HG02642 (cell line): ENCODE results near the gene AGTRAP.

ENCODE experiments used
- ATAC-seq: cut with Tn5 transposase; IDR thresholded peaks from one replicate; pipeline ENCODE4 v1.9.1; 2021; ENCODE audit warnings: mild to moderate bottlenecking; ENCODE audit not compliant: unreplicated experiment, poor library complexity

AGTRAP gene

GRCh38 chr1:11779715-11780379 lies 43.9 kb downstream of the AGTRAP start:
- no peak for ATAC-seq

GRCh38 chr1:11780380-11781147 lies 44.6 kb downstream of the AGTRAP start:
- no peak for ATAC-seq

GRCh38 chr1:11781297-11781696 lies 45.4 kb downstream of the AGTRAP start:
- no peak for ATAC-seq

GRCh38 chr1:11782127-11782708 lies 46.3 kb downstream of the AGTRAP start:
- no peak for ATAC-seq

DNA sequence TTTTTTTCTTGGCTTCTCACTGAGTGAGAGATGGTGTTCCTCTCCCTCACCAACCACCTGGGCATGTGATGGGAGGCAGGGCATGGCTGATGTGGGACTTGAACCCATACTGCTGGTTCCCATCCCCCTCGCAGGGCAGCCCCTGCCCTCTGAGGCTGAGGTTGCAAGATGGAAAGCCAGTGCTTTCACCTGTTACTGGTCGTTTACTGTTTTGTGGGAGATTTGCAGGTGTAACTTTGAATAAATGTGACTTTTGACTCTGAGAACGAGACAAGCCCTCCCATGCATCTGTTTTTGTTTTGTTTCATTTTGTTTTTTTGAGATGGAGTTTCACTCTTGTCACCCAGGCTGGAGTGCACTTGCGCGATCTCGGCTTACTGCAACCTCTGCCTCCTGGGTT lies 47.6 kb downstream of the AGTRAP start:
- ATAC-seq = no peak

GRCh38 chr1:11784256-11784992 lies 48.5 kb downstream of the AGTRAP start:
- no peak for ATAC-seq

- ATAC-seq = peak; percentile 52
These were observed 49.2 kb downstream of the AGTRAP start for GRCh38 chr1:11784993-11785769.

GRCh38 chr1:11786168-11786567 lies 50.2 kb downstream of the AGTRAP start:
- ATAC-seq = no peak

- ATAC-seq = no peak
These were observed 51.4 kb downstream of the AGTRAP start for GRCh38 chr1:11787251-11787803.

DNA sequence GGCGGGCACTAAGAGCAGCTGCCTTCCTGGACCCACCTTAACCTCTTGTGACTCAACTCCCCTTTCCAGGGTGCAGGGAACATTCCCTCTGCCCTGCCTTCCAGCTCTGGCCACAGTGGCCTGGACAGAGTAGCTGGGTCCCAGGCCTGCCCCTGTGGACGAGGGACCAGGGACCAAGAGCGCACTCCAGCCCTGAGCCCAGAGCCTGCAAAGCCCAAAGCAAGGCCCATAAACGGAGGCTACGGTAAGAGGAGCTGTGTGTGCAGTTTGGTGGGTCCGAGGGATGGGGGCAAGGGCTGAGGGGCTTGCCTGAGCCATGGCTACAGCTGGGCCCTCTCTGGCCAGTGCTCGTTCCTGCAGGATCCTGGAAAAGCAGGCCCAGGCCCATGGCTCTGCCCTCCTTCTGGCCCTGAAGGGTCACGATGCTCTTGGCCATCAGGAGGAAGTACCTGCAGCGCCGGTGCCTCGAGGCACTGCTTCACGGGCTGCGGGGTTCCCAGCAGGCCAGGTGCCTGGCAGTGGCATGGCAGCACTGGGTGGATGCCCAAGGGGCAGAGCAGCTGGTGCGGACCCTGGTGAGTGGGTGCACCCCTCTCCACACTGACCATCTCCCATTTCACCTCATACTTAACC lies 52.0 kb downstream of the AGTRAP start:
- ATAC-seq = no peak

DNA sequence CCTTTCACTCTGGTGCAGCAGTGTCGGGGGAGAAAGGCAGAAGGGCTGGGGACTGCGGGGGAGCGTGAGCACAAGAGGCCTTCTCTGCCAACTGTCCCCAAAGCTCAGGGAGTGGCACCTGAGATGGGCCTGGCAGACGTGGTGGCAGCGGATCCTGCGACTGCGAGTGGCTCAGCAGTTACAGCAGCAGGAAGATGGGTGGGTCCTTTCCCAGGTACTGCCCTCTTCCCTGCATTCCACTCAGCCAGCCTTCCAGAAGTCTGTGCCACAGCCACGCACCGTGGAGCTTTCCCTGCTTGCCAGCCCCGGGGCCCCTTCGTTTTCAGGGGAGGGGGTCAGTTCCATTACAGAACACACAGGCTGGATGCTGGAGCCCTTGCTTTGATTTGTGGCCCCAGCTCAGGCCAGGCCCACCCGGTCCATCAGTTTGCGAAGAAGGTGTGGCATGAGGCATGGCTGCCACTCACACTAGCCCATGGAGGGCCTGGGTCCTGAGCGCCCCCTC lies 52.7 kb downstream of the AGTRAP start:
- ATAC-seq = no peak

- no peak for ATAC-seq
These were observed 53.5 kb downstream of the AGTRAP start for GRCh38 chr1:11789126-11790067.

- ATAC-seq = no peak
These were observed 54.4 kb downstream of the AGTRAP start for GRCh38 chr1:11790101-11790879.

DNA sequence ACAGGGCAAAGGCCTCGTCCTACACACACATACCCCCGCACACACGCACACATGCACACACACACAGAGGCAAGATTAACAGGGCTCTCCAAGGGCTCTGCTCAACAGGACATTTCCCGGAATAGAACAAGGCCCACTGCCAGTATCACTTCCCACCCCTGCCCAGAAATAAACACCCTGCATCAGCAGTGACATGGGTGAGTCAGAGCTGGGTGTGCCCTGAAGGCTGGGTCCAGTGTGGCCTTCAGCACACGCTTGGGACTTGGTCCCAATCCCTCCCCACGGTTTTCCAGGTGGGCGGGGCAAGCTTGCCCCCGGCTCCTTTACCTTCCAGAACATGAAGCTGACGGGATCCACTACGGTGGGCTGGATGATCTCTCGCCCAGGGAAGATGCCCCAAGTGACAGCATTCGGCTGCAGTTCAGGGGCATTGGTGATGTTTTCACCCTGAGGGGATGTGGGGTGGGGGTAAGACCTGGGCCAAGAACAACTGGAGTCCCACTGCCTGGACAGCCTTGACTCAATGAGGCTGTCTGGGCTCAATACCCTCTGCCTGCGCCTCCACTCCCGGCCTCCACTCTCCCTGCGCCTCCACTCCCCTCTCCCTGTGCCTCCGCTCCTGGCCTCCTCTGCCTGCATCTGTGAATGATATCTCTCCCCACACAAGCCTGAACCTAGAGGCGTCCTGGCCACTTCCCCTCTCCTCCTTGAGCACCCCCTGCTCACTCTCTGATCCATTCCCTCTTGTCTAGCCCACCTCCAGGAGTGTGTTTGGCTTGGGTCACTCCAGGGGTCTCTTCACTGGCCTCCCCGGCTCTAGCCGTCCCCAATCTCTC lies 55.2 kb downstream of the AGTRAP start:
- no peak for ATAC-seq

- no peak for ATAC-seq
These were observed 56.2 kb downstream of the AGTRAP start for GRCh38 chr1:11792106-11792505.

- no peak for ATAC-seq
These were observed 57.9 kb downstream of the AGTRAP start for GRCh38 chr1:11793819-11794218.
